ENCODE results near the gene THSD7B. TPM values are rescaled to one million over a fixed set of nuclear protein-coding genes. Genes with fewer than 3 reads are reported as not detected.

Gene THSD7B
- total RNA-seq, 1 donor: under 0.01 TPM

- Histone ChIP-seq H2AFZ (ENCODE audit: low read length) (no peak overlapping the region), H3K4me2 (ENCODE audit: insufficient read depth, low read length) (no peak overlapping the region), H3K79me2 (ENCODE audit: insufficient read depth, low read length) (no peaks in the 10 kb centered on the region), H3K9me3 (ENCODE audit: low read depth, low read length) (no peaks in the 10 kb centered on the region), H3K36me3 (ENCODE audit: insufficient read depth, low read length) (no peaks in the 10 kb centered on the region), H3K27ac (ENCODE audit: low read depth, low read length) (no peak overlapping the region), H3K27me3 (ENCODE audit: insufficient read depth, low read length) (no peaks in the 10 kb centered on the region), H4K20me1 (ENCODE audit: insufficient read depth, low read length) (no peaks in the 10 kb centered on the region), H3K4me1 (ENCODE audit: insufficient read depth, low read length) (peaks cover 23% of the 10 kb centered on the region), H3K4me3 (ENCODE audit: insufficient read depth, low read length) (no peak overlapping the region)
- TF ChIP-seq CTCF (IDR thresholded peaks at IDR 0.05; ENCODE audit: extremely low read depth, low read depth, low read length): no peak
- no peak for DNase-seq (ENCODE audit: insufficient read length, low spot score, missing footprints)
These were observed 409.9 kb downstream of the THSD7B start for GRCh38 chr2:137175246-137175645.

GRCh38 chr2:137178951-137179377 lies 413.6 kb downstream of the THSD7B start:
- Histone ChIP-seq H3K27ac (ENCODE audit: low read depth, low read length) (peak overlapping the region; percentile 45), H2AFZ (ENCODE audit: low read length) (no peak overlapping the region)

GRCh38 chr2:137179542-137179941 lies 414.2 kb downstream of the THSD7B start:
- Histone ChIP-seq H3K27me3 (ENCODE audit: insufficient read depth, low read length) (no peaks in the 10 kb centered on the region), H2AFZ (ENCODE audit: low read length) (no peak overlapping the region), H4K20me1 (ENCODE audit: insufficient read depth, low read length) (no peaks in the 10 kb centered on the region), H3K4me1 (ENCODE audit: insufficient read depth, low read length) (peaks cover 10% of the 10 kb centered on the region), H3K4me2 (ENCODE audit: insufficient read depth, low read length) (no peak overlapping the region), H3K27ac (ENCODE audit: low read depth, low read length) (peak overlapping the region; percentile 45), H3K36me3 (ENCODE audit: insufficient read depth, low read length) (no peaks in the 10 kb centered on the region), H3K4me3 (ENCODE audit: insufficient read depth, low read length) (no peak overlapping the region), H3K9me3 (ENCODE audit: low read depth, low read length) (no peaks in the 10 kb centered on the region), H3K79me2 (ENCODE audit: insufficient read depth, low read length) (no peaks in the 10 kb centered on the region)
- DNase-seq (ENCODE audit: insufficient read length, low spot score, missing footprints): no peak
- TF ChIP-seq CTCF (IDR thresholded peaks at IDR 0.05; ENCODE audit: extremely low read depth, low read depth, low read length): no peak

More at GRCh38 chr2:137178951-137179377, 413.6 kb downstream of the THSD7B start:
- Histone ChIP-seq H3K36me3 (ENCODE audit: insufficient read depth, low read length) (no peaks in the 10 kb centered on the region), H4K20me1 (ENCODE audit: insufficient read depth, low read length) (no peaks in the 10 kb centered on the region), H3K27me3 (ENCODE audit: insufficient read depth, low read length) (no peaks in the 10 kb centered on the region), H3K4me3 (ENCODE audit: insufficient read depth, low read length) (no peak overlapping the region), H3K79me2 (ENCODE audit: insufficient read depth, low read length) (no peaks in the 10 kb centered on the region), H3K9me3 (ENCODE audit: low read depth, low read length) (no peaks in the 10 kb centered on the region), H3K4me2 (ENCODE audit: insufficient read depth, low read length) (peak overlapping the region; percentile 55), H3K4me1 (ENCODE audit: insufficient read depth, low read length) (peaks cover 10% of the 10 kb centered on the region)
- TF ChIP-seq CTCF (IDR thresholded peaks at IDR 0.05; ENCODE audit: extremely low read depth, low read depth, low read length): no peak
- peak; percentile 51 for DNase-seq (ENCODE audit: insufficient read length, low spot score, missing footprints)

- Histone ChIP-seq H3K27me3 (ENCODE audit: insufficient read depth, low read length) (no peaks in the 10 kb centered on the region), H3K27ac (ENCODE audit: low read depth, low read length) (no peak overlapping the region), H3K4me2 (ENCODE audit: insufficient read depth, low read length) (no peak overlapping the region), H3K36me3 (ENCODE audit: insufficient read depth, low read length) (no peaks in the 10 kb centered on the region), H3K4me3 (ENCODE audit: insufficient read depth, low read length) (no peak overlapping the region), H2AFZ (ENCODE audit: low read length) (no peak overlapping the region), H3K9me3 (ENCODE audit: low read depth, low read length) (no peaks in the 10 kb centered on the region), H3K79me2 (ENCODE audit: insufficient read depth, low read length) (no peaks in the 10 kb centered on the region), H4K20me1 (ENCODE audit: insufficient read depth, low read length) (no peaks in the 10 kb centered on the region), H3K4me1 (ENCODE audit: insufficient read depth, low read length) (peaks cover 10% of the 10 kb centered on the region)
- TF ChIP-seq CTCF (IDR thresholded peaks at IDR 0.05; ENCODE audit: extremely low read depth, low read depth, low read length): no peak
- no peak for DNase-seq (ENCODE audit: insufficient read length, low spot score, missing footprints)
These were observed 414.7 kb downstream of the THSD7B start for GRCh38 chr2:137180012-137180411.

Data from osteoblast (primary cell).